Thyroid gland (tissue), 4 donors: ENCODE measurements around the gene PDIA6. TPM values are rescaled to one million over a fixed set of nuclear protein-coding genes. Genes with fewer than 3 reads are reported as not detected.

Experiments
- DNase-seq, 2 donors: peaks; one replicate each; pipeline ENCODE4 v3.0.0-alpha.2; 2019
- H3K27ac ChIP-seq, 3 donors: fragments of 200-600 bp; sonication (generic); 1 replicate in 2 of 3; 2 replicates in 1 of 3; pipeline ENCODE4 v1.5.1; 2016 to 2019; ENCODE audit warnings: mild to moderate bottlenecking in 1 of 3, moderate library complexity in 1 of 3
- H3K27me3 ChIP-seq: fragments of 200-600 bp; sonication (generic); one replicate; pipeline ENCODE4 v1.5.1; 2019
- H3K36me3 ChIP-seq, 2 donors: fragments of 200-600 bp; sonication (generic); one replicate each; pipeline ENCODE4 v1.5.1; 2016 to 2019
- H3K4me1 ChIP-seq, 2 donors: fragments of 200-600 bp; sonication (generic); one replicate each; pipeline ENCODE4 v1.5.1; 2017 to 2019
- H3K4me3 ChIP-seq, 3 donors: fragments of 200-600 bp; sonication (generic); replicated peaks in 1 of 3; 1 replicate in 2 of 3; 2 replicates in 1 of 3; pipeline ENCODE4 v1.5.1; 2016; ENCODE audit warnings: mild to moderate bottlenecking in 1 of 3
- H3K9me3 ChIP-seq: fragments of 200-600 bp; sonication (generic); one replicate; pipeline ENCODE4 v1.5.1; 2017
- POLR2A ChIP-seq, 2 donors: fragments of 450-650 bp; IDR thresholded peaks; one replicate each; pipeline ENCODE4 v1.6.1; 2017; ENCODE audit warnings: antibody characterized with exemption in 2 of 2, mild to moderate bottlenecking in 2 of 2, moderate library complexity in 1 of 2
- WGBS, 2 donors: methylation state at CpG; one replicate each; pipeline ENCODE4 v1.1.5; 2017; 5-methylcytosine and 5-hydroxymethylcytosine counted together
- intact Hi-C: fragments of 100-400 bp; cut with DNase I; formaldehyde crosslinking; loops from one replicate; pipeline ENCODE4 v1.15.1; 2023
- total RNA-seq, 4 donors: library from RNA; depleted of rRNA; stranded (reverse); fragments of >200 nt; gene quantifications; one replicate each; pipeline ENCODE4 v1.2.3, GENCODE V29; 2016
- TF ChIP-seq, protein P1 (sequence below), 6 experiments: fragments of 200-600 bp in 3 of 6; fragments of 450-650 bp in 3 of 6; sonication (generic) in 3 of 6; IDR thresholded peaks; one replicate each; pipeline ENCODE4 v1.5.1; 2016 to 2019; ENCODE audit warnings: antibody characterized with exemption in 6 of 6, mild to moderate bottlenecking in 2 of 6, inconsistent platforms in 1 of 6, moderate library complexity in 1 of 6

PDIA6 gene
- total RNA-seq, 4 donors from 2014 or later, result 227 to 540 (median 414) TPM

DNA sequence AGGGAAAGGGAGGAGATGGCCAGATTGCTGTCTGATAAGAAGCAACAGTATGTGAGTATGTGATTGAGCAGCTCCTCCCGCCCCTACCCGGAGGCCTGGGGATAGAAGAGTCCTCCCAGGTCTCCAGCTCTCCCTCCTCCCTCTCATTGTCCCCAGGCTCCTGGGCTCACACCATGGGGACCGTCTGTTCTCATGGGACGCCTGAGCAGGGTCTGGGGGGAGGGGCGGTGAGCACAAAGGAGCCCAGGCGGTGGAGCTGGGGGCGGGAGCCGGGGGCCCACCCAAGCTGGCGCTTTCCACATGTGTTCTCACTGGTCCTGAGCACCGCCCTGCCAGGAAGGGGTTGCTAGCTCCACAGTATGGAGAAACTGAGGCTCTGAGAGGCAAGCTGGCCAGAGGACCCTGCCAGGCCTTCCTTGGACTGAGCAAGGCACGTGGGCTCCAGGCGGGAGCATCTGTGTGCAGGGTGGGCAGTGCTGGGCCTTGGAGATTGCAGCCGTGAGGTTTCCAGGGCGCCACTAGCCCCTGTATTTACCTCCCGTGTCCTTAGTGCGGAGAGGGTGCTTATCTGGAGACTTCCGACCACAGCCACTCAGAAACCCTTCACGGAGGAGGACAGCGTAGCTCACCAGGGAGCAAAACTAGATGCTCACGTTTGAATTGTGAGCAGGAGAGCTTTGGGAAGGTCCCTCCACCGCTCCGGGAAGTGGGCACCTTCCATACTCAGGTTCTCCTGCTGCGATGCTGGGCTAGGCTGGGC lies 37.4 kb downstream of the PDIA6 start:
- TF ChIP-seq, protein P1, sequence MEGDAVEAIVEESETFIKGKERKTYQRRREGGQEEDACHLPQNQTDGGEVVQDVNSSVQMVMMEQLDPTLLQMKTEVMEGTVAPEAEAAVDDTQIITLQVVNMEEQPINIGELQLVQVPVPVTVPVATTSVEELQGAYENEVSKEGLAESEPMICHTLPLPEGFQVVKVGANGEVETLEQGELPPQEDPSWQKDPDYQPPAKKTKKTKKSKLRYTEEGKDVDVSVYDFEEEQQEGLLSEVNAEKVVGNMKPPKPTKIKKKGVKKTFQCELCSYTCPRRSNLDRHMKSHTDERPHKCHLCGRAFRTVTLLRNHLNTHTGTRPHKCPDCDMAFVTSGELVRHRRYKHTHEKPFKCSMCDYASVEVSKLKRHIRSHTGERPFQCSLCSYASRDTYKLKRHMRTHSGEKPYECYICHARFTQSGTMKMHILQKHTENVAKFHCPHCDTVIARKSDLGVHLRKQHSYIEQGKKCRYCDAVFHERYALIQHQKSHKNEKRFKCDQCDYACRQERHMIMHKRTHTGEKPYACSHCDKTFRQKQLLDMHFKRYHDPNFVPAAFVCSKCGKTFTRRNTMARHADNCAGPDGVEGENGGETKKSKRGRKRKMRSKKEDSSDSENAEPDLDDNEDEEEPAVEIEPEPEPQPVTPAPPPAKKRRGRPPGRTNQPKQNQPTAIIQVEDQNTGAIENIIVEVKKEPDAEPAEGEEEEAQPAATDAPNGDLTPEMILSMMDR (IDR thresholded peaks at IDR 0.05), result no peak
- TF ChIP-seq POLR2A (IDR thresholded peaks at IDR 0.05), result no peak
- no peak for DNase-seq
- no peak overlapping the region for H3K4me3 ChIP-seq
- H3K9me3 ChIP-seq, result no peaks in the 10 kb centered on the region
- H3K27me3 ChIP-seq, result no peaks in the 10 kb centered on the region
- WGBS, 2 donors, result 69 to 73% methylated on average over 18 to 19 of the region's 23 CpGs
- intact Hi-C loops, result no loop called here
- H3K4me1 ChIP-seq, result no peaks in the 10 kb centered on the region
- H3K27ac ChIP-seq, result no peak overlapping the region
- H3K36me3 ChIP-seq, result peaks cover 9 to 17% of the 10 kb centered on the region in 2 donors

- Histone ChIP-seq H3K4me3 (no peak overlapping the region), H3K27me3 (no peaks in the 10 kb centered on the region), H3K9me3 (no peaks in the 10 kb centered on the region), H3K4me1 (no peaks in the 10 kb centered on the region), H3K36me3 (peaks cover 9% of the 10 kb centered on the region in 2 donors), H3K27ac (no peak overlapping the region)
- TF ChIP-seq, protein P1 (IDR thresholded peaks at IDR 0.05), result no peak
- TF ChIP-seq POLR2A (IDR thresholded peaks at IDR 0.05), result no peak
- 79 to 84% methylated on average over 3 to 4 of the region's 6 CpGs for WGBS, 2 donors
- no peak for DNase-seq
- intact Hi-C loops, result no loop called here
Observed at GRCh38 chr2:10774394-10774793, 38.2 kb downstream of the PDIA6 start.

DNA sequence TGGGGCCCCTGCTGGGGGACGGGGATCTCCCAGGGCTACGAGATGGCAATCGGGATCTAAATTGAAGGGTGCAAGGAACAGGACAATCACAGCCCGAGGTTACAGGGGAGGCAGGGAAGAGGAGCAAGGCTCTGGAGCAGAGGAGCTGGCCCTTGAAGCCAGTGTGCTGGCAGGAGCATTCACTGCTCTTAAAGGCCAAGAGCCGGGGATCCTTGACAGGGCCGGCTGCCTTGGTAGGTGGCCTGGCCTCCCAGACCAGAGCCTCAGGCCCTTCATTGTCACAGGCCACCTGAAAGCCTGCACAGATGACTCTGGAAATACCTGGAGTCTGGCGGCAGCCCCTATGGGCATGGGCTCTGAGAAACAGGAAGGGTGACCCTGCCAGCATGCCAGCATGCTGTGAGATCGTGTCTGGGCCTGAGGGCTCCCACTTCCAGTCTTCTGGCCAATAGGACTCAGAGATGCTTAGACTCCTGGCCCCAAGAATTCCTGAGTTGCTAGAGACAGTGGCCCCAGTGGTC lies 38.7 kb downstream of the PDIA6 start:
- intact Hi-C loops, result no loop called here
- WGBS, 2 donors, result 60 to 63% methylated on average over 5 to 8 of the region's 8 CpGs
- no peak overlapping the region for H3K27ac ChIP-seq
- no peak overlapping the region for H3K4me3 ChIP-seq
- H3K27me3 ChIP-seq, result no peaks in the 10 kb centered on the region
- no peak for TF ChIP-seq POLR2A (IDR thresholded peaks at IDR 0.05)
- TF ChIP-seq, protein P1 (IDR thresholded peaks at IDR 0.05), result no peak
- no peaks in the 10 kb centered on the region for H3K9me3 ChIP-seq
- no peak for DNase-seq
- H3K36me3 ChIP-seq, result peaks cover 9% of the 10 kb centered on the region in 2 donors
- H3K4me1 ChIP-seq, result no peaks in the 10 kb centered on the region

GRCh38 chr2:10772868-10773215 lies 39.7 kb downstream of the PDIA6 start:
- no peak for DNase-seq
- Histone ChIP-seq H3K4me1 (no peaks in the 10 kb centered on the region), H3K36me3 (peaks cover 2 to 3% of the 10 kb centered on the region in 2 donors), H3K9me3 (no peaks in the 10 kb centered on the region), H3K27ac (no peak overlapping the region), H3K27me3 (no peaks in the 10 kb centered on the region), H3K4me3 (no peak overlapping the region)
- TF ChIP-seq, protein P1 (IDR thresholded peaks at IDR 0.05), result no peak
- TF ChIP-seq POLR2A (IDR thresholded peaks at IDR 0.05), result no peak
- WGBS, 2 donors, result 69 to 70% methylated on average over 12 to 13 of the region's 13 CpGs
- intact Hi-C loops, result no loop called here

- DNase-seq, result no peak
- no peaks in the 10 kb centered on the region for H3K4me1 ChIP-seq
- intact Hi-C loops, result no loop called here
- TF ChIP-seq, protein P1 (IDR thresholded peaks at IDR 0.05), result no peak
- H3K27me3 ChIP-seq, result no peaks in the 10 kb centered on the region
- no peaks in the 10 kb centered on the region for H3K9me3 ChIP-seq
- H3K4me3 ChIP-seq, result no peak overlapping the region
- 86 to 93% methylated on average over 10 to 12 of the region's 12 CpGs for WGBS, 2 donors
- H3K27ac ChIP-seq, result no peak overlapping the region
- no peaks in the 10 kb centered on the region for H3K36me3 ChIP-seq
Observed at GRCh38 chr2:10772201-10772867, 40.3 kb downstream of the PDIA6 start.
